IPS-18c (cell line): ENCODE measurements around the gene TIMD4.

ENCODE experiments used
- H3K4me3 ChIP-seq: 2 replicates; pipeline ENCODE4 v1.7.0; 2013; ENCODE audit warnings: low read depth, mild to moderate bottlenecking, low read length, moderate library complexity; ENCODE audit not compliant: insufficient read depth
- H3K9me3 ChIP-seq: one replicate; pipeline ENCODE4 v1.6.1; 2013; ENCODE audit warnings: mild to moderate bottlenecking, low read length, moderate library complexity; ENCODE audit not compliant: control insufficient read depth, insufficient read depth

Gene TIMD4

DNA sequence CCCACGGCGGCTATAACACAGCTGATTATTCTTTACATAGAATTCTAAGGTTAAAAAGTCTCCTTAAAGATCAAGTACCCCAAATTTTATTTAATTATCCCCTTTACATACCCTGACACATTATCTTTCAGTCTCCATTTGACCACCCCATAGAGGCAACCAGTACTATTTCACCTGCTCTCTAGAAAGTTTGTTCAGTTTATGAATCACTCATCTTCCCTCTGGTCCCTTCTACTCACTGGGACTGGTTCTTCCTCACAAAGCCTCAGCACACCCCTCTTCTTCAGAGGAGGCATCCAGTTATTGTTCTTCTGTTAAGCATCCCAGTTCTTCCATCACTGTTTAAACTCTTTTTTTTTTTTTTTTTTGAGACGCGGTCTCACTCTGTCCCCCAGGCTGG lies 70.2 kb downstream of the TIMD4 start:
- no peak overlapping the region for H3K4me3 ChIP-seq
- no peaks in the 10 kb centered on the region for H3K9me3 ChIP-seq

GRCh38 chr5:156892223-156892622 lies 70.8 kb downstream of the TIMD4 start:
- Histone ChIP-seq H3K9me3 (no peaks in the 10 kb centered on the region), H3K4me3 (no peak overlapping the region)

GRCh38 chr5:156888520-156888919 lies 74.5 kb downstream of the TIMD4 start:
- no peak overlapping the region for H3K4me3 ChIP-seq
- no peaks in the 10 kb centered on the region for H3K9me3 ChIP-seq

DNA sequence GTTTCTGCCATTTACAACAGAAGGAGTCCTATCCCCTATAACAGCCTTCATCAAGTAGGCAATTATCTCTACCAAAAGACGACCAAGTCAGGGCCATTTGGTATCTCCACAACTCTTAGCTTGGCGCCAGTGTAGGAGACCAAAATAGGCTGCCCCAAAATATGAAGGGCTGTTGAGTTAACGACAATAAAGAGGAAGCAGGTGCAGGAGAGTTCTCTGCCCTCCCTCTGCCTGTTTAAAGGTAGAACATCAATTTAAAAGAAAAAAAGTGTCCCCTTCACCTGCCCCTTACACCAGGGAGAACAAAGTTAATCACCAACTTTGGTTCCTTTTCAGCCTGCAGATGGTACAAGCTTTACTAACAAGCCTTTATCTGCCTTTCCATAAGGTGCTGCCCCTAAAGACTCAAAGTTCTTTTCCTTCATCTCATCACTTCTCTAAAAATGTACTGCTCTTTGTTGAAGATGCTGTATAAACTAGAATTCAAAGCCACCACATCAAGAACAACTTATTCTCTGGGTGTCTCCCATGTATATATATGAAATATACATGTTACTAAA lies 79.6 kb downstream of the TIMD4 start:
- Histone ChIP-seq H3K9me3 (no peaks in the 10 kb centered on the region), H3K4me3 (no peak overlapping the region)

DNA sequence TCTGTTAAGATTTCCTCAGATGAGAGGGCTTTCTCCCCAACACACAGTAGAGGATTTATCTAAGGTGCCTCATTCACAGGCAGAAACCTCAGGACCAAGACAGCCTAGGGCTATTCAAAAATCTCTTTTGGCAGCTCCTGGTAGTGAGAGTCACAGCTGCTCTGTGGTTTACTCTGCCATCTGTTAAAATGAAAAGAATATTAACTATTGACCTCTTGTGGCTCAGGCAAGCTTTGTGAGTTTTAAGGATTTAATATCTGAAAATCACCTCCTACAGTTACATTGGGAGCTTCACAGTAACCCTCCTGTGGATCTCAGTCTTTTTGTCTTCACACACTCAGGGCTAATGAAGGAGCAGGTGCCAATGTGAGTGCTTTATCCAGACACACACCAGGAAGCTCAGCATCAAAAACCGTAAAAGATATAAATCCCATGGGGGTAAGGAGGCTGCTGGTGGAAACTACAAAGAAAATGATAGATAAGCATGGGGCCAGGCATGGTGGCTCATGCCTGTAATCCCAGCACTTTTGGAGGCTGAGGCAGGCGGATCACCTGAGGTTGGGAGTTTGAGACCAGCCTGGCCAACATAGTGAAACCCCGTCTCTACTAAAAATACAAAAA lies 83.3 kb downstream of the TIMD4 start:
- Histone ChIP-seq H3K9me3 (no peaks in the 10 kb centered on the region), H3K4me3 (no peak overlapping the region)

DNA sequence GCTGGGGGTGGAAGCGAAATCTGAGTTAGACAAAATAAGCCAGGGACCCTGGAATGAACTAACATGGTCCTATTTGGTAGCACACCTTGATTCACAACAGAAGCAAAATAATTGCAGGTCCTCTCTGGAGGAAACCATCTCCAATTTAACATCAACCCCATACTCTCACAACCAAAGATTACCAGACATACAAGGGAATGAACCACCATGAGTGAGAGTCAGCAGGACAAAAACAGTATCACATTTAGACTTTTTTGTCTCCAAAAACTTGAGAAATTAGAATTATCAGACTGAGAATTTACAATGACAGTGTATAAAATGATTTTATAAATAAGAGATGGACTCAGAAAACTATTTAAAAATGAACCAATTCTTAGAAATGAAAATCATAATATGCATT lies 91.8 kb downstream of the TIMD4 start:
- Histone ChIP-seq H3K9me3 (no peaks in the 10 kb centered on the region), H3K4me3 (no peak overlapping the region)

GRCh38 chr5:156870498-156870839 lies 92.6 kb downstream of the TIMD4 start:
- H3K4me3 ChIP-seq = no peak overlapping the region

More at GRCh38 chr5:156870498-156870839, 92.6 kb downstream of the TIMD4 start:
- no peaks in the 10 kb centered on the region for H3K9me3 ChIP-seq
